Body of pancreas (tissue), 4 donors: ENCODE results near the gene PARVG.

Experiments
- POLR2A ChIP-seq, 3 donors: fragments of 450-650 bp; IDR thresholded peaks; one replicate each; pipeline ENCODE4 v1.6.1; 2016; ENCODE audit warnings: antibody characterized with exemption in 3 of 3, mild to moderate bottlenecking in 2 of 3
- TF ChIP-seq, protein P1 (sequence below), 7 experiments: fragments of 450-650 bp in 4 of 7; fragments of 200-600 bp in 3 of 7; sonication (generic) in 3 of 7; IDR thresholded peaks; one replicate each; pipeline ENCODE4 v1.5.1; 2016 to 2019; ENCODE audit warnings: antibody characterized with exemption in 7 of 7

DNA sequence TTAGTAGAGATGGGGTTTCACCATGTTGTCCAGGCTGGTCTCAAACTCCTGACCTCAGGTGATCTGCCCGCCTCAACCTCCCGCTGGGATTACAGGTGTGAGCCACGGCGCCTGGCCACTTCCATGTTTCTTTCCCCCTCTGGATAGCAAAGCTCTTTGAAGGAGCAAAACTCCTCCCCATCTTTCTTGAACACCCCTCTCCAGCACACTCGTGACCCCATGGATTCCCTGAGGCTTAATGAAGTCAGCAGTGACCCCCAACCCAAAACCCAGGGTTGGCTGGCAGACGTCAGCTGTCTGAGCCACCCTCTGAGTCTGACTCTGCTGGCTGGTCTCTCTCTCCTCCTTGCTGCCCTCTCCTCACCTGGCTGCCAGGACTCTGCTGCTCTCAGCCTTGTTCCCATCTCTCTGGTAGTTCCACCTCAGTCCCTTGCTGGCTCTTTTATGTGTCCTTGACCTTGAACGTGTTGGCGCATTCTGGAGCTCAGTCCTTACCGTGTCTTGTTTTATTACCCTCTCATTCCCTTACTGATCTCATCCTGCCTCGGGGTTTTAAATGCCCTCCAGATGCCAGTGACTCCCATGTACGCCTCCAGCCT, 44.5 kb downstream of the PARVG start:
- TF ChIP-seq POLR2A (IDR thresholded peaks at IDR 0.05) = no peak
- TF ChIP-seq, protein P1, sequence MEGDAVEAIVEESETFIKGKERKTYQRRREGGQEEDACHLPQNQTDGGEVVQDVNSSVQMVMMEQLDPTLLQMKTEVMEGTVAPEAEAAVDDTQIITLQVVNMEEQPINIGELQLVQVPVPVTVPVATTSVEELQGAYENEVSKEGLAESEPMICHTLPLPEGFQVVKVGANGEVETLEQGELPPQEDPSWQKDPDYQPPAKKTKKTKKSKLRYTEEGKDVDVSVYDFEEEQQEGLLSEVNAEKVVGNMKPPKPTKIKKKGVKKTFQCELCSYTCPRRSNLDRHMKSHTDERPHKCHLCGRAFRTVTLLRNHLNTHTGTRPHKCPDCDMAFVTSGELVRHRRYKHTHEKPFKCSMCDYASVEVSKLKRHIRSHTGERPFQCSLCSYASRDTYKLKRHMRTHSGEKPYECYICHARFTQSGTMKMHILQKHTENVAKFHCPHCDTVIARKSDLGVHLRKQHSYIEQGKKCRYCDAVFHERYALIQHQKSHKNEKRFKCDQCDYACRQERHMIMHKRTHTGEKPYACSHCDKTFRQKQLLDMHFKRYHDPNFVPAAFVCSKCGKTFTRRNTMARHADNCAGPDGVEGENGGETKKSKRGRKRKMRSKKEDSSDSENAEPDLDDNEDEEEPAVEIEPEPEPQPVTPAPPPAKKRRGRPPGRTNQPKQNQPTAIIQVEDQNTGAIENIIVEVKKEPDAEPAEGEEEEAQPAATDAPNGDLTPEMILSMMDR (IDR thresholded peaks at IDR 0.05) = no peak
